SK-N-SH treated with all-trans-retinoic acid at 6 μM for 48 hours (cell line): ENCODE data around the gene CA5B.

Source experiments
- ATAC-seq: fragments of 200-7000 bp; cut with Tn5 transposase; 3 replicates; pipeline ENCODE4 v1.9.1; 2020; ENCODE audit warnings: mild to moderate bottlenecking, moderate library complexity
- ARNTL ChIP-seq: fragments of 450-650 bp; formaldehyde crosslinking; IDR thresholded peaks from 2 replicates; pipeline ENCODE4 v1.5.0; 2020; ENCODE audit warnings: low read depth, mild to moderate bottlenecking, moderate library complexity, borderline replicate concordance
- BACH2 ChIP-seq: fragments of 250-450 bp; sonication (Bioruptor Pico); IDR thresholded peaks from 2 replicates; pipeline ENCODE4 v1.9.0; 2021; ENCODE audit warnings: mild to moderate bottlenecking, borderline replicate concordance
- CSDC2 ChIP-seq: fragments of 250-450 bp; sonication (Bioruptor Pico); IDR thresholded peaks from 2 replicates; pipeline ENCODE4 v1.5.0; 2020; ENCODE audit warnings: mild to moderate bottlenecking, moderate library complexity
- CSRNP3 ChIP-seq: fragments of 250-450 bp; sonication (Bioruptor Pico); IDR thresholded peaks from 2 replicates; pipeline ENCODE4 v1.5.1; 2021; ENCODE audit warnings: mild to moderate bottlenecking, moderate library complexity
- ESRRG ChIP-seq: fragments of 250-450 bp; sonication (Bioruptor Pico); IDR thresholded peaks from 2 replicates; pipeline ENCODE4 v1.6.1; 2021; ENCODE audit warnings: mild to moderate bottlenecking
- GLIS3 ChIP-seq: fragments of 250-450 bp; sonication (Bioruptor Pico); IDR thresholded peaks from 2 replicates; pipeline ENCODE4 v1.5.0; 2020; ENCODE audit warnings: mild to moderate bottlenecking, moderate library complexity
- ISL1 ChIP-seq: fragments of 250-450 bp; sonication (Bioruptor Pico); IDR thresholded peaks from 2 replicates; pipeline ENCODE4 v2.1.2; 2022; ENCODE audit warnings: mild to moderate bottlenecking, moderate library complexity
- OSR1 ChIP-seq: fragments of 250-450 bp; sonication (Bioruptor Pico); IDR thresholded peaks from 2 replicates; pipeline ENCODE4 v1.8.0; 2022; ENCODE audit warnings: moderate library complexity, mild to moderate bottlenecking, inconsistent platforms
- PATZ1 ChIP-seq: fragments of 250-450 bp; sonication (Bioruptor Pico); IDR thresholded peaks from 2 replicates; pipeline ENCODE4 v1.8.0; 2020; ENCODE audit warnings: mild to moderate bottlenecking, moderate library complexity, borderline replicate concordance
- POU6F1 ChIP-seq: fragments of 250-450 bp; sonication (Bioruptor Pico); IDR thresholded peaks from 2 replicates; pipeline ENCODE4 v1.8.0; 2021; ENCODE audit warnings: low read depth, mild to moderate bottlenecking, moderate library complexity, borderline replicate concordance
- PPARA ChIP-seq: fragments of 250-450 bp; sonication (Bioruptor Pico); IDR thresholded peaks from 2 replicates; pipeline ENCODE4 v1.5.0; 2020; ENCODE audit warnings: mild to moderate bottlenecking, borderline replicate concordance
- RARB ChIP-seq: fragments of 250-450 bp; sonication (Bioruptor Pico); IDR thresholded peaks from 2 replicates; pipeline ENCODE4 v1.8.0; 2021; ENCODE audit warnings: mild to moderate bottlenecking, moderate library complexity
- SNAI2 ChIP-seq: fragments of 250-450 bp; sonication (Bioruptor Pico); IDR thresholded peaks from 2 replicates; pipeline ENCODE4 v1.5.0; 2020; ENCODE audit warnings: mild to moderate bottlenecking, moderate library complexity
- TCF4 ChIP-seq: fragments of 250-450 bp; sonication (Bioruptor Pico); IDR thresholded peaks from 2 replicates; pipeline ENCODE4 v1.8.0; 2021; ENCODE audit warnings: mild to moderate bottlenecking, moderate library complexity, borderline replicate concordance
- TOX ChIP-seq: fragments of 250-450 bp; sonication (Bioruptor Pico); IDR thresholded peaks from 2 replicates; pipeline ENCODE4 v1.8.0; 2021; ENCODE audit warnings: mild to moderate bottlenecking, moderate library complexity, borderline replicate concordance
- TSHZ2 ChIP-seq: fragments of 250-450 bp; sonication (Bioruptor Pico); IDR thresholded peaks from 2 replicates; pipeline ENCODE4 v1.5.0; 2020; ENCODE audit warnings: mild to moderate bottlenecking, moderate library complexity
- ZC3H10 ChIP-seq: fragments of 250-450 bp; sonication (Bioruptor Pico); IDR thresholded peaks from 2 replicates; pipeline ENCODE4 v1.5.1; 2021; ENCODE audit warnings: mild to moderate bottlenecking, moderate library complexity
- ZNF565 ChIP-seq: fragments of 450-650 bp; formaldehyde crosslinking; conservative IDR thresholded peaks from 2 replicates; pipeline ENCODE4 v1.5.0; 2020; ENCODE audit warnings: low read depth, mild to moderate bottlenecking, moderate library complexity
- ZNF8 ChIP-seq: fragments of 450-650 bp; formaldehyde crosslinking; IDR thresholded peaks from 2 replicates; pipeline ENCODE4 v1.5.0; 2020; ENCODE audit warnings: mild to moderate bottlenecking, moderate library complexity

Gene CA5B

GRCh38 chrX:15747626-15748173 is 9.6 kb downstream of the CA5B start:
- ATAC-seq, result no peak
- no peak for TF ChIP-seq ZNF8 (CRISPR knock-in tag)
- TF ChIP-seq TOX (CRISPR knock-in tag), result no peak
- TF ChIP-seq CSDC2, result no peak
- TF ChIP-seq SNAI2 (CRISPR knock-in tag), result no peak
- no peak for TF ChIP-seq PATZ1
- no peak for TF ChIP-seq ESRRG
- no peak for TF ChIP-seq TSHZ2 (CRISPR knock-in tag)
- no peak for TF ChIP-seq POU6F1 (CRISPR knock-in tag)
- TF ChIP-seq TCF4 (CRISPR knock-in tag), result no peak
- TF ChIP-seq BACH2 (CRISPR knock-in tag), result no peak

- ATAC-seq, result no peak
- no peak for TF ChIP-seq ARNTL (CRISPR knock-in tag)
These were observed 10.8 kb downstream of the CA5B start for GRCh38 chrX:15748841-15749240.

- no peak for ATAC-seq
- TF ChIP-seq BACH2 (CRISPR knock-in tag), result no peak
- no peak for TF ChIP-seq GLIS3 (CRISPR knock-in tag)
- TF ChIP-seq ISL1 (CRISPR knock-in tag), result no peak
- no peak for TF ChIP-seq ARNTL (CRISPR knock-in tag)
- no peak for TF ChIP-seq PATZ1
- TF ChIP-seq ZNF565 (CRISPR knock-in tag), result no peak
- TF ChIP-seq ESRRG, result no peak
- TF ChIP-seq RARB (CRISPR knock-in tag), result no peak
- TF ChIP-seq TSHZ2 (CRISPR knock-in tag), result no peak
- no peak for TF ChIP-seq TOX (CRISPR knock-in tag)
- TF ChIP-seq CSRNP3, result no peak
- no peak for TF ChIP-seq CSDC2
- no peak for TF ChIP-seq PPARA (CRISPR knock-in tag)
- TF ChIP-seq ZC3H10 (CRISPR knock-in tag), result no peak
- TF ChIP-seq ZNF8 (CRISPR knock-in tag), result no peak
- TF ChIP-seq OSR1 (CRISPR knock-in tag), result no peak
- TF ChIP-seq, all 23 proteins: peak for 0
These were observed 11.9 kb downstream of the CA5B start for GRCh38 chrX:15749642-15750610.
